ENCODE measurements around the gene RNF180. TPM values are rescaled to one million over a fixed set of nuclear protein-coding genes. Genes with fewer than 3 reads are reported as not detected.

RNF180 gene, protein sequence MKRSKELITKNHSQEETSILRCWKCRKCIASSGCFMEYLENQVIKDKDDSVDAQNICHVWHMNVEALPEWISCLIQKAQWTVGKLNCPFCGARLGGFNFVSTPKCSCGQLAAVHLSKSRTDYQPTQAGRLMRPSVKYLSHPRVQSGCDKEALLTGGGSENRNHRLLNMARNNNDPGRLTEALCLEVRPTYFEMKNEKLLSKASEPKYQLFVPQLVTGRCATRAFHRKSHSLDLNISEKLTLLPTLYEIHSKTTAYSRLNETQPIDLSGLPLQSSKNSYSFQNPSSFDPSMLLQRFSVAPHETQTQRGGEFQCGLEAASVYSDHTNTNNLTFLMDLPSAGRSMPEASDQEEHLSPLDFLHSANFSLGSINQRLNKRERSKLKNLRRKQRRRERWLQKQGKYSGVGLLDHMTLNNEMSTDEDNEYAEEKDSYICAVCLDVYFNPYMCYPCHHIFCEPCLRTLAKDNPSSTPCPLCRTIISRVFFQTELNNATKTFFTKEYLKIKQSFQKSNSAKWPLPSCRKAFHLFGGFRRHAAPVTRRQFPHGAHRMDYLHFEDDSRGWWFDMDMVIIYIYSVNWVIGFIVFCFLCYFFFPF
- 0.15 to 0.85 TPM (median 0.21 TPM) in 5 replicates for total RNA-seq (2022; extraction: Qiagen RNA extraction; ENCODE audit: low read depth)

DNA sequence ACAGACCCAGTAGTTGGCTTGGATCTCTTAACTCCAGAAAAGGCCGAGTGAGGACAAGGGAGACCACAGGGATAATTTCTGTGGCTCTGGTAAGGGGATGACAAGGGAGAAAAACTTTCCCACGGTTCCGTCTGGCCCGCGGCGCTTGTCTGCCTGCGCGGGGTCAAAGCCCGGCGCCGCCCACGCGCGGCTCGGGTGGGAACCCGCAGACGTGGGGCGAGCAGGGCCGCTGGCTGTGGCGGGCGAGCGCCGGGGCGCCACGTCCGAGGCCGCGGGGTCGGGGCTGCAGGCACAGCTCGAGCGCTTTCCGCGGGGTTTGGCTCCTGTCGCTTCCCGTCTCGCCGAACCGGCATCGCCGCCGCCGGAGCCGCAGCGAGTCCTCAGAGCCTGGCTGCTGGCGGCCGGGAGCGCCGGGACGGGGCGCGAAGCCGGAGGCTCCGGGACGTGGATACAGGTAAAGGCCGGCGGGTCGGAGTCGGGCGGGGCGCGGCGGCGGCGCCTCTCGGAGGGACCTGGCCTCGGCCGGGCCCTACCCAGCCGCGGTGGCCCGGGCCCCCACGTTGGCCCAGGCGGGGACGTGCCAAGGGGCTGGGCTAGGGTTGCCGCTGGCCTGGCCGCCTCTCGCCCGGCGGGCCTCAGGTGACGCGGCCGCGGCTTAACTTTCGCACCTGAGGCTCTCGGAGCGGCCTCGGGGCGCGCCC is at the start of gene RNF180:
TSS of gene RNF180 (plus strand) at position 344 of the 701 bp plus-strand sequence. CDS start 34,965 bp downstream, outside the sequence.

Other genes with a start within 250 kb of the RNF180 start
- not detected in 5 replicates for gene HTR1A, start 203.4 kb upstream of the RNF180 start, total RNA-seq (2022; extraction: Qiagen RNA extraction; ENCODE audit: low read depth)

Measured in A549 treated with RU486 at 1 μM for 4 hours (cell line).